DOHH2 (cell line): ENCODE data around the gene FIBCD1.

ENCODE experiments used
- CTCF ChIP-seq: fragments of 200-600 bp; sonication (generic); IDR thresholded peaks from one replicate; pipeline ENCODE4 v1.5.1; 2014; ENCODE audit warnings: antibody characterized with exemption, mild to moderate bottlenecking, low read depth, low read length; ENCODE audit not compliant: poor library complexity, severe bottlenecking
- EZH2phosphoT487 ChIP-seq: fragments of 200-600 bp; sonication (generic); IDR thresholded peaks from 2 replicates; pipeline ENCODE4 v1.6.1; 2017; ENCODE audit warnings: borderline replicate concordance, mild to moderate bottlenecking, antibody characterized with exemption, low read length, moderate library complexity, mixed read lengths

DNA sequence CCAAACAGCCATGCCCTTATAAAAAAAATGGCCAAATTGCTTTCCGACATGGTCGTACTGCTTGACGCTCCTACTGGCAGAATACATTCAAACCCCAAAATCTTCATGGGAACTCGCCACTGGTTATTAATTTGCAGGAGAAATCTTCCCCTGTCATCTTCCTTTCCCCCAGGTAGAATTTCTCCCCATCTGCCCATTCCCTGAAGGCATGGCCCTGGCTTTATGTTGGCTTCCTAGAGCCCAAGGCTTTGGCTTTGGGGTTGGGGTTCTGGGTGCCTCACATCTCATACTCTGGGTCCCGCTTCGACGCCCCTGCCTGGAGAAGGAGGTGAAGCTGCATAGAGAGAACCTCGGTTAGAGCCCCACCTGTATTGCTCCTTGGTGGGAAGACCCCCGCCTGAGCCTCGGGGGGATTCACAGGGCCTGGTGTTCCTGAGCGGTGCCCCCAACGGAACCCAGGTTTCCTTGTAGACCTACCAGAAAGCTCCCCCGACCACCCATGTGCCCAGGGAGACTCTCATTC lies 8.6 kb upstream of the FIBCD1 start:
- TF ChIP-seq CTCF (no peak), EZH2phosphoT487 (no peak)
